Activated CD4-positive, alpha-beta memory T cell treated with anti-CD3 and anti-CD28 coated beads, Interleukin-2, amount 10 ng/mL, durations not matched to agents 7 days and 5 days (primary cell): ENCODE results near the gene KLLN. TPM values are rescaled to one million over a fixed set of nuclear protein-coding genes. Genes with fewer than 3 reads are reported as not detected.

ENCODE experiments used
- total RNA-seq, 2 experiments: library from RNA; stranded (reverse); gene quantifications; one replicate each; pipeline ENCODE4 v1.2.3, GENCODE V29; 2021

KLLN gene
- total RNA-seq, 2 experiments from 2014 or later, result 0.81 to 0.95 TPM

Other genes with a start within 250 kb of the KLLN start
- gene PAPSS2, start 203.7 kb downstream of the KLLN start, total RNA-seq, result under 1 TPM in 1 of 2 experiments, not detected in 1; 0.13 TPM
- gene ATAD1, start 45.3 kb downstream of the KLLN start, total RNA-seq, result 10 to 100 TPM; 38.5 to 42.2 TPM
- gene PTEN, start 92 bp upstream of the KLLN start, total RNA-seq, result 10 to 100 TPM; 88.5 to 89.2 TPM